ENCODE data around the gene HOOK2.

DNA sequence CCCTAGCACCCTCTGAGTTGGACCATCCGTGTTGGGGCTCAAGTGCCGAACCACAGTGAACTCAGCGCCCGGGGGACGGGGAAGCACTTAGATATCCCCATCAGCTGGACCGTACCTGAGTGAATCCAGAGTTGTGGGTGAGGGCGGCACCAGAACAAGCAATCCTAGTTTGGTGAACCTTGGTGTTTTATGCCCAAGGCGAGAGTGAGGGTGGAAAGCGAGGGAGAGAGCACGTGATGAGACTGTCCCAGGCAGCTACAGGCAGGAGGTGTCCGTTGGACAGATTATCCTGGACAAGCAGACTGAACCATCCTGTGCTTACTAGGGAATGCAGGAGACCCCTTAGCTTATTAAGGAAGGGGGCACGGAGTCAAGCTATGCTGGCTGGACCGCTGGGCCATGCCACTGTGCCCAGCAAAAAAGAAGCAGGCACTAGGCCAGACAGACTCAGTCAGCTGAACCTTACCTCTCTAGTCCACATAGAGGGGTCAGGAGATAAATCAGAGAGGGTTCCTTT lies 37.5 kb downstream of the HOOK2 start:
- no peak for TF ChIP-seq CTCF (conservative IDR thresholded peaks at IDR 0.05; ENCODE audit: low read depth in 2 of 2)
- no peak for TF ChIP-seq CREB1 (CRISPR knock-in tag; IDR thresholded peaks at IDR 0.05; ENCODE audit: low read depth)
